GM21526 (cell line): ENCODE results near the gene CCDC40.
"Not testable (repeated sequence)": the region's sequence is repeated elsewhere in the genome, so short reads cannot be mapped to it uniquely, and the experiment has no call there.

Experiments
- ATAC-seq: cut with Tn5 transposase; IDR thresholded peaks from one replicate; pipeline ENCODE4 v1.9.1; 2021; ENCODE audit warnings: moderate library complexity; ENCODE audit not compliant: unreplicated experiment, low FRiP score

CCDC40 gene, protein sequence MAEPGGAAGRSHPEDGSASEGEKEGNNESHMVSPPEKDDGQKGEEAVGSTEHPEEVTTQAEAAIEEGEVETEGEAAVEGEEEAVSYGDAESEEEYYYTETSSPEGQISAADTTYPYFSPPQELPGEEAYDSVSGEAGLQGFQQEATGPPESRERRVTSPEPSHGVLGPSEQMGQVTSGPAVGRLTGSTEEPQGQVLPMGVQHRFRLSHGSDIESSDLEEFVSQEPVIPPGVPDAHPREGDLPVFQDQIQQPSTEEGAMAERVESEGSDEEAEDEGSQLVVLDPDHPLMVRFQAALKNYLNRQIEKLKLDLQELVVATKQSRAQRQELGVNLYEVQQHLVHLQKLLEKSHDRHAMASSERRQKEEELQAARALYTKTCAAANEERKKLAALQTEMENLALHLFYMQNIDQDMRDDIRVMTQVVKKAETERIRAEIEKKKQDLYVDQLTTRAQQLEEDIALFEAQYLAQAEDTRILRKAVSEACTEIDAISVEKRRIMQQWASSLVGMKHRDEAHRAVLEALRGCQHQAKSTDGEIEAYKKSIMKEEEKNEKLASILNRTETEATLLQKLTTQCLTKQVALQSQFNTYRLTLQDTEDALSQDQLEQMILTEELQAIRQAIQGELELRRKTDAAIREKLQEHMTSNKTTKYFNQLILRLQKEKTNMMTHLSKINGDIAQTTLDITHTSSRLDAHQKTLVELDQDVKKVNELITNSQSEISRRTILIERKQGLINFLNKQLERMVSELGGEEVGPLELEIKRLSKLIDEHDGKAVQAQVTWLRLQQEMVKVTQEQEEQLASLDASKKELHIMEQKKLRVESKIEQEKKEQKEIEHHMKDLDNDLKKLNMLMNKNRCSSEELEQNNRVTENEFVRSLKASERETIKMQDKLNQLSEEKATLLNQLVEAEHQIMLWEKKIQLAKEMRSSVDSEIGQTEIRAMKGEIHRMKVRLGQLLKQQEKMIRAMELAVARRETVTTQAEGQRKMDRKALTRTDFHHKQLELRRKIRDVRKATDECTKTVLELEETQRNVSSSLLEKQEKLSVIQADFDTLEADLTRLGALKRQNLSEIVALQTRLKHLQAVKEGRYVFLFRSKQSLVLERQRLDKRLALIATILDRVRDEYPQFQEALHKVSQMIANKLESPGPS

GRCh38 chr17:80035937-80036714 lies at the start of gene CCDC40:
TSS of gene CCDC40 (plus strand) at chr17:80036642. CDS start at chr17:80036663, 21 bp downstream.
- no peak for ATAC-seq

GRCh38 chr17:79987187-79987934 lies 49.1 kb upstream of the CCDC40 start:
- ATAC-seq: no peak

GRCh38 chr17:79987935-79988184 lies 48.6 kb upstream of the CCDC40 start:
- no peak for ATAC-seq

GRCh38 chr17:79988185-79988971 lies 48.1 kb upstream of the CCDC40 start:
- no peak for ATAC-seq

- ATAC-seq: no peak
Measured at GRCh38 chr17:79989106-79989835, 47.2 kb upstream of the CCDC40 start.

DNA sequence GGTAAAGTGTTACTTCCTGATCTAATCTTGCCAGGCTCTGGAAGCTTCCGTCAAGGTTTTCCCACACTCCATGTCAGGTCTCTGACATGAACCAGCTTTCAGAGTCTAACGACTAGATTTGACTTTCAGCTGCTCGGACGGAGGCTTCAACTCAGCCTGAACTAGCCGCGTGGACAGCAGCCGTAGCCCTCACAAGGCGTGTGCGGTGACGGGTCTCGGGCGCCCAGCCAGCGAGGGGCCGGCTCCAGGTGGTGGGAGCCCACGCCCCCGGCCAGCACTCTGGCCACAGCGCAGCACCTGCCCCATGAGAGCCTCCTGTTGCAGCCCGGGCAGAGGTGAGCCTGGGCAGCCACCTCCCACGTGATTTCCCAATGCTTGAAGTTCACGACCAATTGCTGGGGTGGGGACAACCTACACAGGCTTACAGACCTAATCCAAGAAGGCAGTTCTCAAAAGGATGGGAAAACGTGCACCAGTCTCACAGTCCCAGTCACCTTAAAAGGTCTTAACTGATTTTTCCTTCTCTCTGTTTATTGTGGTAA lies 46.3 kb upstream of the CCDC40 start:
- no peak for ATAC-seq

GRCh38 chr17:79990704-79991103 lies 45.7 kb upstream of the CCDC40 start:
- no peak for ATAC-seq

DNA sequence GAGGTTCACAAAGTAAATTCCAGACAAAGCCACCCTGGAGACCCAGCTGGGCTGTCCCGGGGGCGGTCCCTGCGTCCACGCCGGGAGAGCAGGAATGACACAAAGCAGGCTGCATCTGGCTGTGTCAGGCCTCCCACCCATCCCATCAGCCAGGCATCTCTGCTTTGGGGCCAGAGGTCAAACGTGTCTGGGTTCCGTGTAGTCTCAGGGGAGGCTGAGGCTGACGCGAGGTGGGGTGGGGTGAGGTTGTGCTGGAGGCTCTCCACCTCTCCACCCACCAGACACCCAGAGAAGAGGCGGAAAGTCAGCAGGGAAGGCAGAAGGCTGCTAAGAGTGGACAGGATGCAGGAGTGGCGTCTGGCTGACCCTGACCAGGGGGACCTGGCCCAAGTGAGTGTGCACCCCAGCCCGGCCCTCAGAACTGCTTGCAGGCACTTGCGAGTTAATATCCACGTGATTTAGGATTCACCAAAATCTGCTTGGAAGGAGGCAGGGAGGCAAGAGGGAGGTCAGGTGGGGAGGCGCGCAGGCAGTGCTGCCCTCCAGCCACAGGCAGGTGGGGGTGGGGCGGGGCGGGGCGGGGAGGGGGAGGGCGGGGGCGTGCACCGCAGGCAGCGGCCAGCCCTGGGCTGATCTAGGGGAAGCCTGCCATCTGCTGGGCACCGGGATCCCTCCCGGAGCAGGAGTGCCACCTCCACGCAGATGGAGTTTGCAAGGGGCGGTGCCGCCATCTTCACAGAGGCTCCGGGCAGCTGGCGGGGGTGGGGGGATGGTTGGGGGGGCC lies 45.1 kb upstream of the CCDC40 start:
- no peak for ATAC-seq

GRCh38 chr17:79991924-79992648 lies 44.4 kb upstream of the CCDC40 start:
- ATAC-seq: no peak

- no peak for ATAC-seq
Measured at GRCh38 chr17:79992649-79993389, 43.6 kb upstream of the CCDC40 start.

DNA sequence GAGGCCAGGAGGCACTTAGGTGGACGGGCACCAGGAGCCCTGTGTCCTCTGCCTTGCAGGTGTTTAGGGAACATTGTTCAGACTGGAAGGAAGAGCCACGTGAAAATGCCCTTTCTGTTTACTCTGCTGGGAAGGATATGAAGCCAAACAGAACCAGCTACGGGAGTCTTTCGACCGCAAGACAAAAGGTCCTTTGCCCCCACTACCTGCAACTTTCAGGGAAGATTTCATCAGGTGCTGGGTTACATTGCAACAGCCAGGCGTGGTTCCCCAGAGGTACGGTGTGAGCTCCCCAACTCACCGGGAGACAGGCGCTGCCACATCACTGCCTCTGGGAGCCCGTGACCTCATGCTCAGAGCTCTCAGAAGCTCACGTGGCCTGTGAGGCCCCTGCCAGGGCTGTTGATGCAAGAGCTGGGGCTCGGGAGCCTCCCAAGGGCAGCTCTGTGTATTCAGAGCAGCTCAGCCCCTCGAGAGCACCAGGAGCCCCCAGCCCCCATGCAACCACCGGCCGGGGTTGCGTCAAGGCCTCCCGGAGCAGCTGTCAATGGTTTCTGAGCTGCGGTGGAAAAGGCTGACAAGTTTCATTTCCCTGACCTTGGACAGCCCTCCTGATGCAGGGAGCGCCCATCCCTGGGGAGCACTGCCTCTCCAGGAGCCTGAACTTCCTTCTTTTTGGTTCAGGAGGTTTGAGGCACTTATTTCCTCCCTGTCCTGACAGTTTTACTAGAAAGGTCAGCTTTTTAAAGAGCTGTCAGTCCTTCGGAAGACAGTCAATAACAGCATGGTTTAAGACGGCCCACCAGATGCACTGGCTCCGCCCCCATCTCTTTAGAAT lies 42.8 kb upstream of the CCDC40 start:
- ATAC-seq: no peak

- not testable (repeated sequence) for ATAC-seq
Measured at GRCh38 chr17:79994228-79994569, 42.2 kb upstream of the CCDC40 start.

GRCh38 chr17:79994602-79995001 lies 41.8 kb upstream of the CCDC40 start:
- no peak for ATAC-seq

DNA sequence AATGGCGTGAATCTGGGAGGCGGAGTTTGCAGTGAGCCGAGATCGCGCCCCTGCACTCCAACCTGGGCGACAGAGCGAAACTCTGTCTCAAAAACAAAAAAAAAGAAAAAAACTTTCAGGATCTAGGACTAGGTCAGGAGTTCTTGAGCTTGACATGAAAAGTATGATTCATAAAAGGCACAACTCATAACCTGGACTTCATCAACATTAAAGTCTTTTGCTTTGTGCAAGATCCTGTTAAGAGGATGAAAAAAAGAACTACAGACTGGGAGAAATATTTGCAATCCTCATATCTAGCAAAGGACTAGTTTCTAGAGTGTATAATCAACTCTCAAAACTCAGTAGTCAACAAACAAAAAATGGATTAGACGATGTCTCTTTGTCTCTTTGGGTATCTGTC lies 40.7 kb upstream of the CCDC40 start:
- ATAC-seq: no peak

DNA sequence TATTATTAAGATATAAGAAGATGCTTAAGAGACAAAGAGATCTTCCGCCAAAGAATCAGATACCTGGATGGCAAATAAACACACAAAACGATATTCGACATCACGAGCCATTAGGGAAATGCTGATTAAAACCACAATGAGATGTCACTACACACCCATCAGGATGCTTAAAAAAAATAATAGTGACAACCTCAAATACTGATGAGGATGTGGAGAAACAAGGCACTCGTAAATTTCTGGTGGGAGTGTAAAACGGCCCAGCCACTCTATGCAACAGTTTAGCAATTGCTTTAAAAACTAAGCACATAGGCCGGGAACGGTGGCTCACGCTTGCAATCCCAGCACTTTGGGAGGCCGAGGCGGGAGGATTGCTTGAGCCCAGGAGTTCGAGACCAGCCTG lies 40.2 kb upstream of the CCDC40 start:
- no peak for ATAC-seq
